CMK (cell line): ENCODE data around the gene PLEKHH2.
"Not testable (repeated sequence)": the region's sequence is repeated elsewhere in the genome, so short reads cannot be mapped to it uniquely, and the experiment has no call there.

Source experiments
- DNase-seq: peaks from one replicate; pipeline ENCODE4 v3.0.0-alpha.2; 2010; ENCODE audit warnings: low read depth

PLEKHH2 gene

DNA sequence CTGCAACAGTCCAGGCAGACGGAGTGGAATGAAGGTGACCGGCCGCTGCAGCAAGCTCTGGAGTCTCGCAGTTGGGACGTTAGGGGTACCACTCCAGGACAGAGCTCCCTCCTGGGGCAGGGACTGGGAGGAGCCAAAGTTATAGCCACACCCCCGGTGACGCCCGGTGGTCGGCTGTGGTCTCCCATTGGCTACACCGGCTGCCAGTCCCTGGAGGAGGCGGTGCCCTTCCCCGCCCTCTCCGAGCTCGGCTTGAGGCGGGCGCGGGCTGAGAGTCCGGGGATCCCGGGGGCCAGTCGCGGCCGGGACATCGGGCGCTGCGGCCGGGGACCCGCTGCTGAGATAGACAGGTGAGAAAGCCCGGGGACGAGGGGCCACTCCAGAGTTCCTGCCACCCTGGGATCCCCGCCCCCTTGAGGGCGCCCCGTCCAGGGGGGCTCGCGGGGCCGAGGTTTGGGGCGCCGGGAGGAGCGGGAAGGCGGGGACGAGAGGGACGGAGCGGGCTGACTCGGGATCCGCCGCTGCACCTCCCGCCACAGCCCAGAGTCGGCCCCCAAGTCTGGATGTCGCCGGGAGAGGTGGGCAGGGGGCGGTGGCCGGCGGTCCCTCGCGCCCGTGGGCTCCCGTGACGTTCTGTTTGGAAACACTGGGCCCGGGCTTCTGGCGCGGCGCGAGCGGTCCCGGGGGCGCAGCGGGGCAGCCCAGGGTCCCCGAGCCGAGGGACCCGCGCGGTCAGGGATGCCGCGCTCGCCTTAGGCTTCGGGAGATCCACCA, at the start of gene PLEKHH2:
TSS of gene PLEKHH2 (plus strand) at position 231 of the 774 bp plus-strand sequence. CDS start 7,414 bp downstream, outside the sequence.
- peak; percentile 40 for DNase-seq

- no peak for DNase-seq
Measured at GRCh38 chr2:43592443-43592842, 44.6 kb upstream of the PLEKHH2 start.

DNA sequence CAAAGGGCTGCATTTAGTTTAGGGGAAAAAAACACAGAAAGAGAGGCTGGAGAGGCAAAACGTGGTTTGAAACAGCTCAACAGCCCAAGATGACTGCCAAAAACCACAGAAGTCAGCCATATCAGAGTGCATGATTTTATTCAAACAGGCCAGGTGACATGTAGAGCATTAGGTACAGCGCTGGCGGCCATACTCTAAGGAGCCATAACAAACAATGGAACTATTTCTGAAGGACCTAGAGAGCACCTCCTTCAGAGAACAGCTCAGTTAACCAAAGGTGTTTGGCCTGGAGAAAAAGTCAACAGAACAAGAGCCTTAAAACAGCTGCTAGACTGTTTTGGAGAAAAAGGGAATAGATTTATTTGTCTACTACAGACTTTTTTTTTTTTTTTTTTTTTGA, 43.8 kb upstream of the PLEKHH2 start:
- no peak for DNase-seq

- DNase-seq = no peak
Measured at GRCh38 chr2:43594875-43595274, 42.2 kb upstream of the PLEKHH2 start.

GRCh38 chr2:43595603-43596412, 41.3 kb upstream of the PLEKHH2 start, which contains the start of gene THADA:
TSS of gene THADA (minus strand) at chr2:43596038. CDS start at chr2:43592392, 3,646 bp downstream.
- DNase-seq = peak; percentile 95

DNA sequence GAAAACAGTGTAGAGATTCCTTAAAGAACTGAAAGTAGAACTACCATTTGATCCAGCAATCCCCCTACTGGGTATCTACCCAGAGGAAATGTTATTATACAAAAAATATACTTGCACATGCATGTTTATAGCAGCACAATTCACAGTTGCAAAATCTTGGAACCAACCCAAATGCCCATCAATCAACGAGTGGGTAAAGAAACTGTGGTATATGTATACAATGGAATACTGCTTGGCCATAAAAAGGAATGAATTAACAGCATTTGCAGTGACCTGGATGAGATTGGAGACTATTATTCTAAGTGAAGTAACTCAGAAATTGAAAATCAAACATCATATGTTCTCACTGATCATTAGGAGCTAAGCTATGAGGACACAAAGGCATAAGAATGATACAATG, 36.5 kb upstream of the PLEKHH2 start:
- not testable (repeated sequence) for DNase-seq

GRCh38 chr2:43604674-43605073, 32.4 kb upstream of the PLEKHH2 start:
- no peak for DNase-seq

GRCh38 chr2:43605079-43605655, 31.9 kb upstream of the PLEKHH2 start:
- DNase-seq = no peak

GRCh38 chr2:43605851-43606250, 31.2 kb upstream of the PLEKHH2 start:
- DNase-seq = no peak

- no peak for DNase-seq
Measured at GRCh38 chr2:43609290-43609918, 27.7 kb upstream of the PLEKHH2 start.

- no peak for DNase-seq
Measured at GRCh38 chr2:43610361-43610760, 26.7 kb upstream of the PLEKHH2 start.

DNA sequence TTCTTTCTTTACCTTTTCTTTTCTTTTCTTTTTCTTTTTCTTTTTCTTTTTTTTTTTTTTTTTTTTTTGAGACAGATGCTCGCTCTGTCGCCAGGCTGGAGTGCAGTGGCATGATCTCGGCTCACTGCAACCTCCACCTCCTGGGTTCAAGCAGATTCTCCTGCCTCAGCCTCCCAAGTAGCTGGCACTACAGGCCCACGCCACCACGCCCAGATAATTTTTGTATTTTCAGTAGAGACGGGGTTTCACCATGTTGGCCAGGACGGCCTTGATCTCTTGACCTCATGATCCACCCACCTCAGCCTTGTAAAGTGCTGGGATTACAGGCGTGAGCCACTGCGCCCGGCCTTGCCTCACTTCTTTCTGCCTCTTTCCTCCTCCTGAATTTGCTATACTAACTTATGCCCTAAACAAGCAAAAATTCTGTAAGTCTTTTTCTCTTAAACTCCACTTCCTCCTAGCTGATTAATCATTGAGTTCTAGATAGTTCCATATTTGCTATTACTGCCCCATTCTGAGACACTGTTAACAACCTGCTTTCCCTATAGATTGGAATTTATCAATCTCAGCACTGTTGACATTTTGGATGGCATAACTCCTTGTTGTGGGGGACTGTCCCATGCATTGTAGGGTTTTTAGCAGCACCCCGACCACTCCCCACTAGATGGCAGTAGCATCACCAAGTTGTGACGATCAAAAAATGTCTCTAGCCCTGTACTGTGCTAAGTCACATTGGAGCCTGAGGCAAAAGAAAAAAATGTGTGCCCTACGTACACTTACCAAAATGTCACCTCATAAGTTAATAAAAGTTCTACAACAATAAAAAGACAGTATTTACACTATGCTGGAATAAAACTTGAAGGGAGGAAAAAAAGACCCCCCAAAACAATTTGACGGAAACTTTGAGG, 24.8 kb upstream of the PLEKHH2 start:
- peak; percentile 61 for DNase-seq

DNA sequence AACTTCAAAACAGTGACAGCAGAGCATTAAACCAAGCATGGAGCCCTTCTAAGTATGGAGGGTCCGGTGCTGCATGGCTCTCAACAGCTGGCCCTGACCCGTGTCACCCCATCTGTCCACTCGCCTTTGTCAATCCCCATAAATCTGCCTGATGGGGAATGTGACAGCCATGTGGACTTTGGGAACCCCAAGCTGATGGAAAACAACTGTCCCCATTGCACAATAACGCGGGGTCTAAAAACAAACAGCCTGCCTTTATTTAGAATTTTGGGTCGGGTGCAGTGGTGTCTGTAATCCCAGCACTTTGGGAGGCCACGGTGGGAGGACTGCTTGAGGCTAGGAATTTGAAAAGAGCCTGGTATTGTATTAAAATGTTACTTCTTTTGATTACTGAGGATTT, 24.1 kb upstream of the PLEKHH2 start:
- no peak for DNase-seq

GRCh38 chr2:43616967-43617680, 19.9 kb upstream of the PLEKHH2 start:
- no peak for DNase-seq

DNA sequence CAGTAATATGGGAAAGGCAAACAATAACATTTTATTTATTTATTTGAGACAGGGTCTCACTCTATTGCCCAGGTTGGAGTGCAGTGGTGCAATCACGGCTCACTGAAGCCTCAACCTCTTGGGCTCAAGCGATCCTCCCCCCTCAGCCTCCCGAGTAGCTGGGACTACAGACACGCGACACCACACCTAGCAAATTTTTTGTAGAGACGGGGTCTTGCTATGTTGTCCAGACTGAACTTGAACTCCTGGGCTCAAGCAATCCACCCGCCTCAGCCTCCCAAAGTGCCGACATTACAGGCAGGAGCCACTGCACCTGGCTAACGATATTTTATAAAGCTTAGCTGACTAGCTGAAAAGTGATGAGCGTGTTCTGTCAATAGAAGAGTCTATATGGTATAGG, 17.5 kb upstream of the PLEKHH2 start:
- no peak for DNase-seq

- DNase-seq = no peak
Measured at GRCh38 chr2:43622931-43623451, 14.1 kb upstream of the PLEKHH2 start.

- DNase-seq = no peak
Measured at GRCh38 chr2:43631618-43632317, 5.3 kb upstream of the PLEKHH2 start.

- DNase-seq = no peak
Measured at GRCh38 chr2:43634604-43635306, 2.3 kb upstream of the PLEKHH2 start.

DNA sequence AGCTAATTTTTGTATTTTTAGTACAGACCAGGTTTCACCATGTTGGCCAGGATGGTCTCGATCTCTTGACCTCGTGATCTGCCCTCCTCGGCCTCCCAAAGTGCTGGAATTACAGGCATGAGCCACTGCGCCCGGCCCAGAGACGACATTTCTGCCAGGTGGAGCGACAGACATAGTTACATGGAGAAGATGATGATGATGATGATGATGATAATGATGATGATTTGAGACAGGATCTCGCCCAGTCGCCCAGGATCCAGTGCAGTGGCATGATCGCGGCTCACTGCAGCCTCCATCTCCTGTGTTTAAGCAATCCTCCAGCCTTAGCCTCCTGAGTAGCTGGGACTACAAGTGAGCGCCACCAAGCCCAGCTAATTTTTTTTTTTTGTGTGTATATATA, 907 bp upstream of the PLEKHH2 start:
- DNase-seq = not testable (repeated sequence)
